Urinary bladder (tissue), 4 donors: Measurements from ENCODE around the gene CFAP74. TPM values are rescaled to one million over a fixed set of nuclear protein-coding genes. Genes with fewer than 3 reads are reported as not detected.

Experiments
- DNase-seq: peaks from one replicate; pipeline ENCODE4 v3.0.0-alpha.2; 2015; ENCODE audit errors: extremely low spot score
- H3K27ac ChIP-seq: one replicate; pipeline ENCODE4 v1.5.1; 2013; ENCODE audit warnings: low read depth, mild to moderate bottlenecking, moderate library complexity
- H3K36me3 ChIP-seq: one replicate; pipeline ENCODE4 v1.6.1; 2013; ENCODE audit warnings: mild to moderate bottlenecking, moderate library complexity; ENCODE audit not compliant: insufficient read depth
- H3K4me1 ChIP-seq: one replicate; pipeline ENCODE4 v1.6.1; 2013; ENCODE audit warnings: mild to moderate bottlenecking, moderate library complexity; ENCODE audit not compliant: insufficient read depth
- H3K4me3 ChIP-seq: one replicate; pipeline ENCODE4 v1.5.1; 2013; ENCODE audit warnings: low read depth, low read length
- WGBS: extraction: QIAGEN DNeasy Blood & Tissue Kit; methylation state at CpG from one replicate; pipeline ENCODE4 v1.1.7; 2013; 5-methylcytosine and 5-hydroxymethylcytosine counted together
- polyA plus RNA-seq: library from polyadenylated mRNA; stranded (reverse); fragments of 200-250 nt; gene quantifications from one replicate; pipeline ENCODE4 v1.2.3, GENCODE V29; 2013
- total RNA-seq: library from RNA; depleted of rRNA; stranded (reverse); fragments of >200 nt; gene quantifications from one replicate; pipeline ENCODE4 v1.2.3, GENCODE V29; 2014
- donor health status: healthy with polysubstance abuse.
- donor health status: healthy.

CFAP74 gene
- total and polyA plus RNA-seq, 2 donors = 0.11 to 0.23 TPM

DNA sequence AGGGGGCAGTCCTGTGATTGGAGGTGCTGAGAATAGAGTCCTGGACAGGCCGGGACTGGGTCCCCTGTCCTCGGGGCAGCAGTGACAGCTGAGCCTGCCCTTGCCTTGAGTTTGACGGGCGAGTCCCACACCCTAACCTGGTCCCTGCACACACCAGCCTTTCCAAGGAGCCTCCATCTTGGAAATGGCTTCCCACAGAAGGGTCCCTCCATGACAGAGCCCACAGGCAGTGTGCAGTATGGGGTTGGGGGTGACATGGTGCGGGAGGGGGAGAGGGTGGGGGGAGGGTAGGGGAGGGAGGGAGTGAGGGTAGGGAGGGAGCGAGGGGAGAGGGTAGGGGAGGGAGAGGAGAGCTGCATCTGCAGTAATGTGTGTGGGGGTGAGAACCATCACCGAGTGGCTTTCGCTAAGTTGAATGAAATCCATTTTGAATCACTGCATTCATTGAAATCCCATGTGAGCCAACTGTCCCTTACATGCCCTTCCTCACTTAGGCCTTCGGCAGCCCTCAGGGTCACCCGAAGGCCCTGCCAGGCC is 74.4 kb downstream of the CFAP74 start:
- H3K36me3 ChIP-seq = no peaks in the 10 kb centered on the region
- no peak for DNase-seq

DNA sequence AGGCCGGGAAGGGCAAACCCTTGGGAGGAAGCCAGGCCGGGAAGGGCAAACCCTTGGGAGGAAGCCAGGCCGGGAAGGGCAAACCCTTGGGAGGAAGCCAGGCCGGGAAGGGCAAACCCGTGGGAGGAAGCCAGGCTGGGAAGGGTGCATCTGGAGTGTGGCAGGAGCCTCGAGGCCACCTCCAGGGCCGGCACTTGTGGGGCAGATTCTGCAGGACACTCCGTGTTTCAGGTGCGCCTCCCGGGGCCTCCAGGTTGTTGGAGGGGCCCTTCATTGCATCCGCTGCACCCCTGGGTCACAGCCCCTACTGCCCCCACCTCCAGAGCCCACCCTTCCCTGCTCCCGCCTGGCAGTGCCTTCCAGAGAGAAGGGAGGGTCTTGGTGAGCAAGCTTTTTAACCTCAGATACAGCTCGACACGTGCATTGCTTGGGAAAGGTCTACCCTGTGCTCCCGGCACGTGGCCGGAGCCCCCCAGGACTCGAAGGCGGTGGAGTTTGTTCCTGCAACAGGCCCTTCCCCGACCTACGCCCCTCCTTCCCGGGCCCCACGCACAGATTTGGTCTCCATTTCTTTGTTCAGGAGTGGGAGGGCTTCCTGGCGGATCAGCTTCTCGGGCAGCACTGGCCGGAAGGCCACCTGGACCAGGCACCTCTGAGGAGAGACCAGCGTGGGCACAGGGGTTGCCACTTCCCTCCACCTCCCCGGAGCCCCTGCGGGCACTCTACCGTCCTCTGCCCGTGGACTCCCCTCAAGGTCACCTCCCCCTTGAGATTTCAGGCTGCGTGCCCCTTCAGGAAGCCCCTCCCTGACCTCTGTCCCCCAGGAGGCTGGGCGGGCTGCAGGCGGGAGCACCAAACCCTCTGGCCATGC is 75.1 kb downstream of the CFAP74 start:
- no peak overlapping the region for H3K27ac ChIP-seq
- no peak overlapping the region for H3K4me3 ChIP-seq
- WGBS = 79% methylated on average over 32 of the region's 34 CpGs
- H3K36me3 ChIP-seq = no peaks in the 10 kb centered on the region
- DNase-seq = no peak
- H3K4me1 ChIP-seq = no peaks in the 10 kb centered on the region

More for the DNA sequence above, 74.4 kb downstream of the CFAP74 start:
- Histone ChIP-seq H3K4me1 (no peaks in the 10 kb centered on the region), H3K4me3 (no peak overlapping the region), H3K27ac (no peak overlapping the region)
- WGBS = 78% methylated on average over 10 of the region's 10 CpGs

DNA sequence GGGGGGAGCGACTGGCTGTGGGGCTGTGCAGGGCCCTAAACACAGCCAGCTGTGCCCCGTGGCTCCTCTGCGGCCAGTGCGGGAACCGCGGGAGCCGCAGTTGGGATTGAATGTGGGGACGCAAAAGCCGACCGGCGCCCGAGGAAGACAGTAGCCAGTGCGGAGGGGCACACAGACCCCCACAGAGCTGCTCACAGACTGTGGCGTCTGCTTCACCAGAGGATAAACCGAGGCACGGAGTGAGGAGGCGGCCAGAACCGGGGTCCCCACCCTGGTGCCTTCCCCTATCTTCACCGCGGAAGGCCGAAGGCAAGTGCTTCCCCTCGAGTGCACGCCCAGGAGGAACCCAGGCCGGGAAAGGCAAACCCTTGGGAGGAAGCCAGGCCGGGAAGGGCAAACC is 75.8 kb downstream of the CFAP74 start:
- H3K4me3 ChIP-seq = no peak overlapping the region
- H3K4me1 ChIP-seq = no peaks in the 10 kb centered on the region
- WGBS = 86% methylated on average over 25 of the region's 25 CpGs
- no peaks in the 10 kb centered on the region for H3K36me3 ChIP-seq
- no peak for DNase-seq
- H3K27ac ChIP-seq = no peak overlapping the region

DNA sequence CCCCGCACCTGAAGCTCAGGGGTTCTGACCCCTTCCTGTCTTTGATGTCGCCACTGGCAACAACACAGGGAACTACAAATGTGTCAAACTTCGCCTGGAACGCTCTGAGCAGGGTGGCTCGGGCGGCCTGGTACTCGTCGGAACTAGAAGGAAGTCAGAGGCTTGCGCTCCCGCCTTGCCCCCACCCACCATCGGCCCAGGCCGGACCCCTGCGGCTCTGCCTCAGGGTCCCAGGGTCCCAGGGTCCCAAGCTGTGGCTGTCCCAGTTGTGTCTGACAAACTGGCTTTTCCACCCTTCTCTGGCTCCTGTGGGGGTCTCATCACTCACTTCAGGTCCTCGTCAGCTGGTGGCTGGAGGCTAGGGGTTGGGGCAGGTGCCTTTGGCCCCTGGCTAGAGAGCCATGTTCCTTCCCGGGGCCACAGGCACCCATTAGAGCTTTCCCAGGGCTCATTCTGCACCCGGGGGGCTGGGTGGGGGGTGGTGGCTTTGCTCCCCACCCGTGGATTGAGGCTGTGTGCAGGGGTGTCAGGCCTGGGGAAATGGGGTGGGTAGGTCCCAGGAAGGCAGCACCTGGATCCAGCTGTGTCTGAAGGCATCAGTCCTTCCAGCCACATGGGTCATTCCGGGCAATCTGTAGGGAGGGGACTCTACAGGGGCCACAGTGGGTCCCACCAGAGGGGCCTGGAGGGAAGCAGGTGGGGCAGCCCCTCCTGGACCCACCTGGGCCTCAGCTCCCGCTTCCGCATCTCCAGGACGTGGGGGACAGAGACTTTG is 76.5 kb downstream of the CFAP74 start:
- no peaks in the 10 kb centered on the region for H3K36me3 ChIP-seq
- 79% methylated on average over 21 of the region's 21 CpGs for WGBS
- no peak for DNase-seq
- no peak overlapping the region for H3K4me3 ChIP-seq
- no peaks in the 10 kb centered on the region for H3K4me1 ChIP-seq
- no peak overlapping the region for H3K27ac ChIP-seq

DNA sequence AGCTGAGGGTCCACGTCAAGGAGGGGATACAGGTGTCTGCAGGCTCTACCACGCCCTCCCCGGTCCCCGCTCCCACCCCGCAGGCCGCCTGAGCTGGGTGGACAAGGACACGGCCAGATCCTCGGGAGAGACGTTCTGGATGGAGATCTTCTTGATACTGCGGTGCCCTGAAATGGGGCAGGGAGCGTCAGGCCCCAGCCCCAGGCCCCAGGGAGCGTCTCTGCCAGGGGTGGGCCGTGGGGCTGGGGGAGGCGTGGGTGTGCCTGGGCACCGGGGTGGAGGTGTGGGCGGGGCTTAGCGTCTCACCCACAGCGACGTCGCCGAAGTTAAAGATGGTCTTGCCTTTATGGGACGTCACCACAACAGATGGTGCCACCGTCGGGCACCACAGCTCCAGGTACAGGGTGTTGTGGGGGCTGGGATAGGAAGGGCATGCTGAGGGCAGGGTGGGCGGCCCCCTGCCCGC is 77.2 kb downstream of the CFAP74 start:
- WGBS = 82% methylated on average over 26 of the region's 26 CpGs
- no peaks in the 10 kb centered on the region for H3K4me1 ChIP-seq
- H3K36me3 ChIP-seq = no peaks in the 10 kb centered on the region
- no peak for DNase-seq
- no peak overlapping the region for H3K4me3 ChIP-seq
- H3K27ac ChIP-seq = no peak overlapping the region

DNA sequence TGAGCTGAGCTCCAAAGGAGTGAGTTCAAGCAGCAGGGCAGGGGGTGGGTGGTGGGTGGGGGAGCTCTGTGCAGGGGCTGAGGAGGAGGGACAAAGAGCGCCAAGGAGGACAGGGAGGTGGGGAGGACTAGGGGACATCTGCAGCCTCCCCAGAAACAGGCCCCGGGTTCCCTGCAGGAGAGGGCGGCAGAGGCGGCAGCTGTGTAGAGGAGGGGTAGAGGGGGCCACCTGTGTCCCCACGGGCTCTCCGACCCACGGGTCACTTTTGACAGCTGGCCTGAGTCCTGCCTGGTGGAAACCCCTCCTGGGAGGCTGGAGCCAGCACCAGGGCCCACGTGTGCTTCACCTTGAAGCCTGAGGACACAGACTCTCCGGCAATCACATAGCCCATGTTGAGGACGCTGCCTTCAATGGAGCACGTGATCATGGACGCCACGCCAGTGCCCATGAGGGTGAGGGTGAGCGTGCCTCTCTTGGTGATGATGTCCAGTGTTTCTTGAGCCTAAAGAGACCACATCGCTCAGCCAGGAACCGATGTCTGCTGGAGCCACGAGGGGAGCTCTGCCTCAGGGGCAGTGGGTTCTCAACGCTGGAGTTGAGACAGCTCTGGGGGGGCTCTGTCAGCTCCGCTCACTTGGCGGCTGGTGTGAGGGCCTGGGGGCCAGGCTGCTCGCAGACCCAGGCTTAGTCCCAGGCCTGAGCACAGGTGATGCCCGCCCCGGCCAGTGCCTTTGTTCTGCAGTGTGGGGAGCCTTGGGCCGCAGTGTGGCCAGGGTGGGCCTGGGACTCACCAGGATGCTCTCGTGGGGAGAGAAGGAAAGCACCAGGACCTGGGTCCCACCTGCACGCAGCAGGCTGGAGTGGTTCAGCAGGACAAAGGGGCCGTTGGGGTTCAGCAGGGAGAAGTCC is 77.9 kb downstream of the CFAP74 start:
- DNase-seq = no peak
- H3K4me1 ChIP-seq = no peaks in the 10 kb centered on the region
- H3K27ac ChIP-seq = no peak overlapping the region
- no peak overlapping the region for H3K4me3 ChIP-seq
- 75% methylated on average over 27 of the region's 27 CpGs for WGBS
- H3K36me3 ChIP-seq = no peaks in the 10 kb centered on the region

DNA sequence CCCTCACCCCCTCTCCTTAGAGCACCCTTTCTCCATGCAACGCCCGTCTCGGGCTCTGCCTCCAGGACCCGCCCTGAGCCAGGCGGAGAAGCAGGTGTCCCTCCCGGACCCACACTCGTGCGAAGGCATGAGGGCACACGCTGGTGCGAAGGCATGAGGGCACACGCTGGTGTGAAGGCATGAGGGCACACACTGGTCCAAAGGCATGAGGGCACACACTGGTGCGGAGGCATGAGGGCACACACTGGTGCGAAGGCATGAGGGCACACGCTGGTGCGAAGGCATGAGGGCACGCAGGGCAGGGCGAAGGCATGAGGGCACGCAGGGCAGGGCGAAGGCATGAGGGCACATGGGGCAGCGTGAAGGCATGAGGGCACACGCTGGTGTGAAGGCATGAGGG is 78.7 kb downstream of the CFAP74 start:
- Histone ChIP-seq H3K4me3 (no peak overlapping the region), H3K4me1 (no peaks in the 10 kb centered on the region), H3K27ac (no peak overlapping the region), H3K36me3 (no peaks in the 10 kb centered on the region)
- no peak for DNase-seq
- WGBS = 94% methylated on average over 21 of the region's 21 CpGs

DNA sequence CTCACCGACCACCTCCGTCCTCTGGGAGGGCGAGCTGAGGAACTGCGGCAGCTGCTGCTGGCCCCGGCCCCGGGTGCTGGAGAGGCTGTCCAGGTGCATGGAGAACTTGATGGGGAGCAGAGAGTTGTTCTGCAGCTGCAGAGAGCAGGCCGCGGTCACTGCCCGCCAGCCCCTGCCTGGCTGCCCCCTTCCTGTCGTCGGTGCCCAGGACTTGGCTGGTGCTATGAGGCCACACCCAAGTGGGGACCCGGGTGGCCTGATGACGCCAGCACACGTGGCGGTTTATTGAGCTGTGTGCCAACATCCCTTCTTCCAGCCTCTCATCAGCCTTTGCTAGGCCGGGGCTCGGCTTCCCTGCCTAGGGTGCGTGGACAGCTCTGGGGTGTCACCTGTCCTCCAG is 79.2 kb downstream of the CFAP74 start:
- 47% methylated on average over 18 of the region's 18 CpGs for WGBS

DNA sequence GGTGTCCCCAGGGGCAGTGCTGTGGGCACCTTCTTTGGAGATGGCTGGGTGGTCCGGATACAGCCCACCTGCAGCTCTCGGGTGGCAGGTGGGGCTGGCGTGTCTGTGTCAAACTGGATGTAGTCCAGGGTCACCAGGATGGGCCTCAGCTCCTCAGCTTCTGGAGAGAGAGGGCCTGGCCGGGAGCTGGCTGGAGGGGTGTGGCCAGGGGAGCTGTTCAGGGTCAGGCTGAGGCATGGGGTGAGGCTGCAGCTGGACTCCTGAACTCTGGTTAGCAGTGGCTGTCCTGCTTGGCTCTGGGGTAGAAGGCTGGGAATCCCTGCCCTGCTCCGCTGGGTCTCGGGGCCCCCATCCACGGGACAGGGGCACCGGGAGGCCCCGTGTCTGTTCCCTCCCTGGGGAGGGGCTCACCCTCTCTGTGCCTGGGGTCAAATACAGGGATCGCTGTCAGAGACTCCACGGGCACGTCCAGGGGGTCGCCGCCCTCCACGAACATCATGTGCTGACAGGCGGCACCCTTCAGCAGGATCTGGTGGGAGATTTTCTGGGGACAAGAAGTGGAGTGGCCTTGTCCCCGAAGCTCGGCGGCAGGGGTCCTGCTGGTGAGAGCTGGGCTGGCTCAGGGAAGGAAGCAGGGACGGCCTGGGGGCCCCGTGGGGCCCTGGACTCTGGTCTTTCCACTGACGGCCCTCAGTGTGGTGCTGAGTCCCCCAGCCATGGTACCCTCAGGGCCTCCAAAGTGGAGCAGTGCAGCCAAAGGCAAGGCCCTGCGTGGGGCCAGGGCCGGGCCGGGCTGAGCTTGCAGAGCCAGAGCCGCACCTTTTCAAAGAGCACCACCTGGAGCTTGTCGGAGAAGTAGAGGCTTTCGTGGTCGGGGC is 80.4 kb downstream of the CFAP74 start:
- no peaks in the 10 kb centered on the region for H3K4me1 ChIP-seq
- H3K36me3 ChIP-seq = no peaks in the 10 kb centered on the region
- no peak overlapping the region for H3K4me3 ChIP-seq
- 68% methylated on average over 29 of the region's 29 CpGs for WGBS
- no peak overlapping the region for H3K27ac ChIP-seq
- DNase-seq = no peak

More for the DNA sequence above, 79.2 kb downstream of the CFAP74 start:
- H3K4me1 ChIP-seq = no peaks in the 10 kb centered on the region
- H3K36me3 ChIP-seq = no peaks in the 10 kb centered on the region
- no peak overlapping the region for H3K4me3 ChIP-seq
- no peak overlapping the region for H3K27ac ChIP-seq
- no peak for DNase-seq

DNA sequence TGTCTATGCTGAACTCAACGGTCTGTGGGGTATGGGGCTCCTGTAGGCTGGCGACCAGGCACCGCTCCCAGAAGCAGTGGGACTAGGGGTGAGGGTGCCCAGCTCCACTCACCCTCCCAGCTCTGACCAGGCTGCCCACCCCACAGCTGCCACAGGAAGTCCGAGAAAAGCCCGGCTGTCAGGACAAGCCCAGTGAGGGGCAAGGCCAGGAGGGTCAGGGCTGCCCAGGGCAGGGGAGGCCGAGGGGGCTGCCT is 81.0 kb downstream of the CFAP74 start:
- no peak for DNase-seq
- Histone ChIP-seq H3K27ac (no peak overlapping the region), H3K4me1 (no peaks in the 10 kb centered on the region), H3K4me3 (no peak overlapping the region), H3K36me3 (no peaks in the 10 kb centered on the region)
- 76% methylated on average over 6 of the region's 6 CpGs for WGBS

DNA sequence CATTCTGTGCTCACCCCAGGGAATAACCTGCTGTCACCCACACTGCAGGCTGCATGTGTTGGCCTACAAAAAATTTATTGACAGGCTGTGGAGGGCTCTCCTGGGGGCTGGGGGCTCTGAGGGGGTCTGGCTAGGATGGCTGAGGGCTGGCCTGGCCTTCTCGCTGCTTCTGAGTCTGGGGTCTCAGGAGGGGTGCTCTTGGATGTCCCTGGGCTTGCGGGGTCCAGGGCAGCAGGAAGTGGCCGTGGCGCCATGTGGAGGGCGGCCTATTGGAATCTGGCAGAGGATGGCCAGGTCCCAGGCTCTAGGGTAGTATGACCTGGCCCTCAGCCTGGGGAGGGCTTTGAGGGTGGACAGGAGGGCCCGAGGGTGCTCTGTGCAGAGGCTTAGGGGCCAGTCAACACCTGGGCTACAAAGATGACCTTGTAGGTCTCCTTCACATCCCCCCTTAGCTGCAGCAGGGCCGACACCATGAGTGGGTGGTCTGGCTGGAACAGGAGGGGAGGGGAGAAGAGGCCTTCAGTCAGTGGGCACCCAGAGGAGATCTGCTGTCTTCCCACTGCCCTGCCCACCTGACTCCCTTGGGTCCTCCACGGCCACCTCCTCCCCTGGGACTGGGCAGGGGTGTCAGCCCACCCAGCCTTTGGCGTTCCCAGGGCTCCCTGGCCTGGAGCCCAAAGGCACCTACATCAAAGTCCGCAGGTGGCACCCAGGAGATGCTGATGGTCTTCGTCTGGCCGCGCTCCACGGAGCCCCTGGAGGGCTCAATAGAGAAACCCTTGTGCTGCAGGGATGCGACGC is 81.5 kb downstream of the CFAP74 start:
- Histone ChIP-seq H3K36me3 (no peaks in the 10 kb centered on the region), H3K4me3 (no peak overlapping the region), H3K4me1 (no peaks in the 10 kb centered on the region), H3K27ac (no peak overlapping the region)
- WGBS = 86% methylated on average over 16 of the region's 16 CpGs
- DNase-seq = no peak

DNA sequence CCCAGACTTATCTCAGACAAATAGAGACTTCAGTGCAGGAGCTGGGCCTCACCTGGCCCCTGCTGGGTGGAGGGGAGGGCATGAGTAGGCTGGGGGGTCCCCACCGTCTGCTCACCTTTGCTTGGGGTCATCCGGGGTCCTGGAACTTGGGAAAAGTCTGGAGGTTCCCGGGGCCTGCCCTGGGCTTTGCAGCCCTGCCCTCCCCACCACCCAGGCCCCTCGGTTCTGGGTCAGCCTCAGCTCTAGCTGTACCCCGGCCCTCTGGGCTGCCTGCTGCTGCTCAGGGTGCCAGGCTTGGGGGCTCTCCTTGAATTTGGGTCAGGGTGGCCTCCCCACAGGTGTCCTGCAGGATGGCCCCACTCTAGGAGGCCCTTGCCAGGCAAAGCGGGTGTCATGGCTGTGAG is 82.1 kb downstream of the CFAP74 start:
- H3K4me1 ChIP-seq = no peaks in the 10 kb centered on the region
- DNase-seq = no peak
- H3K36me3 ChIP-seq = no peaks in the 10 kb centered on the region
- WGBS = 85% methylated on average over 6 of the region's 6 CpGs
- no peak overlapping the region for H3K4me3 ChIP-seq
- H3K27ac ChIP-seq = no peak overlapping the region
